GM18909 (cell line): ENCODE results near the gene GABRA5.

Source experiments
- ATAC-seq: cut with Tn5 transposase; IDR thresholded peaks from one replicate; pipeline ENCODE4 v1.9.1; 2021; ENCODE audit warnings: mild to moderate bottlenecking; ENCODE audit not compliant: unreplicated experiment, poor library complexity

GABRA5 gene

GRCh38 chr15:26901041-26901440, 34.2 kb downstream of the GABRA5 start:
- ATAC-seq, result no peak

- ATAC-seq, result no peak
Measured at GRCh38 chr15:26910715-26911114, 43.9 kb downstream of the GABRA5 start.

- ATAC-seq, result no peak
Measured at GRCh38 chr15:26921433-26921832, 54.6 kb downstream of the GABRA5 start.

- ATAC-seq, result no peak
Measured at GRCh38 chr15:26926081-26926480, 59.2 kb downstream of the GABRA5 start.

GRCh38 chr15:26928051-26928450, 61.2 kb downstream of the GABRA5 start:
- no peak for ATAC-seq

- ATAC-seq, result no peak
Measured at GRCh38 chr15:26929588-26929987, 62.7 kb downstream of the GABRA5 start.

DNA sequence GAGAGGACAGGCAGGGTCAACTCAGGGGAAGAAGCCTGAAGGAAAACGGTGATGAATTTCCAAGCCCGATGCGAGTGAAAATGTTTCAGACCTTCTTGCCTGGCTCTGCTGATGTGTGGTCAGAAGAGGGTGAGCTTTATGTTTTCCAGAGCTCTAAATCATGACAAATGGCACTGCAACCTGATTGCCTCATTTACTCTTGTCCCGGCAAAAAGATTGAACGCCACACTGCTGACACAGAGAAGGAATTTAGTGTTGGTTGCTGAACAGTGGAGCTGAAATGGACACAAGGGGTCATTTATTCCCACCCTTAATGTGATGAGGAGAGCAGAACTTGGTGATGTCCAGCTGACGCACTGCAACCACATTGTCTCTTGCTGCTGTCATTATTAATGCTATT, 68.0 kb downstream of the GABRA5 start:
- ATAC-seq, result no peak

GRCh38 chr15:26935322-26935721, 68.5 kb downstream of the GABRA5 start:
- no peak for ATAC-seq

- ATAC-seq, result no peak
Measured at GRCh38 chr15:26936502-26936901, 69.6 kb downstream of the GABRA5 start.

GRCh38 chr15:26937134-26937533, 70.3 kb downstream of the GABRA5 start:
- ATAC-seq, result no peak

- no peak for ATAC-seq
Measured at GRCh38 chr15:26939398-26939797, 72.5 kb downstream of the GABRA5 start.

- ATAC-seq, result no peak
Measured at GRCh38 chr15:26941489-26941888, 74.6 kb downstream of the GABRA5 start.

DNA sequence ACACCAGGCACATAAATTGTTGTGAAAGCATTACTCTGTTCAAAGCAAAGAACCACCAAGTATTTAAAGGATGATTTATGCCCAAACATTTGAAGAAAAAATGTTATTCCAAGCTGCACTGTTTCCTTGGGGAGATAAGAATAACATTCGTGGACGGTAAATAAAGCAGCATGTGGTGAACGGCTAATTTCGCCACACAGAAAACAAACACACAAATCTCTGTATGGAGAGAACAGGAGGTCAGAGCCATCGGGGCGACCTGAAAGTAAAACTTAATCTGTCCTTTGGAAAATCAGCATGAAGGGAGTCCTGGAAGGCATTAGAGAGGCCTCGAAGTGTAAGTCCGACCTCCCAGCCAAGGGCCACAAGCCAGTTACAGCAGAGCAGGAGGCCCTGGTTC, 77.0 kb downstream of the GABRA5 start:
- no peak for ATAC-seq

GRCh38 chr15:26945046-26945445, 78.2 kb downstream of the GABRA5 start:
- ATAC-seq, result no peak

GRCh38 chr15:26950001-26950400, 83.1 kb downstream of the GABRA5 start:
- ATAC-seq, result no peak

- ATAC-seq, result no peak
Measured at GRCh38 chr15:26954403-26954802, 87.5 kb downstream of the GABRA5 start.

DNA sequence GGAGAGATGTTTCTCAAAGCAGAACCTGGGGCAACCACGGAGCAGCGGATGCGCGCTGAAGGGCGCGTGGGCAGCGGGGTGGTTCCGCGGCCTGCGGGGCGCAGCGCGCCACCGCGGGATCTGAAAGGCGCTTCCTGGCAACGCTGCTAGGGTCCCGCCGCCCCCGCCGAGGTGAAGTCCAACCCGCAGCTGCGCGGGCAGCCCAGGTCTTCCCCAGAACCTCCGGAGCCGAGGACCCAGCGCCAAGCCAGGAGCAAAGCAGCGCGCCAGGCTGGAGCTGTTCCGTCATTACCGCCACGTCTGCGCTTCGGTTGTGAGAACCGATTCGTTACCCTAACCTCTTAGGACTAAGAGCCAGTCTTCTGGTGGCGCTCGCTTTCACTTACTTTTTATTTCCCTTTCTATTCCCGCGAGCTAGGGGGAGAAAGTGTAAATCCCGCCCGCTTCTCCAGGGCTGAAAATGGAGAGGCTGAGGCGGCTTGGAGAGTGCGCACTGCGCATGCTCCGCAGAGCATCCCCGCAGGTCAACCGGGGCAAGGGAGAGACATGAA, 100.9 kb downstream of the GABRA5 start:
- ATAC-seq, result no peak

DNA sequence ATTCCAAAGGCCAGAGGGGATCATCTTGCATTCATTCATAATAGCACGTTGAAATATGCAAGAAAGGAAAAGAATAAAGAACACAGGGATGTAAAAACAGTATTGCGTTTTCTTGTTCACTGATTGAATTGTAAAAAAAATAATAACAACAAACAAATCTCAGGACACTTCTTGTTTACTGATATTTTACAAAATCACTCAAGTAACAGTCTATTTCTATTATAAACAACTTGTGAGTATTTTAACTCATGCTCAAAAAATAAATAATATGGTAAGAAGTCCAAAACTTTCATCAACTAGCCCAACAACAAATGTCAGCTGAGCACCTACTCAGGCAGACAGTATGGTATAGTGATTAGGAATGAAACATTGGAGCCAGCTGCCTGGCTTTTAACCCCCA, 101.9 kb downstream of the GABRA5 start:
- ATAC-seq, result no peak

DNA sequence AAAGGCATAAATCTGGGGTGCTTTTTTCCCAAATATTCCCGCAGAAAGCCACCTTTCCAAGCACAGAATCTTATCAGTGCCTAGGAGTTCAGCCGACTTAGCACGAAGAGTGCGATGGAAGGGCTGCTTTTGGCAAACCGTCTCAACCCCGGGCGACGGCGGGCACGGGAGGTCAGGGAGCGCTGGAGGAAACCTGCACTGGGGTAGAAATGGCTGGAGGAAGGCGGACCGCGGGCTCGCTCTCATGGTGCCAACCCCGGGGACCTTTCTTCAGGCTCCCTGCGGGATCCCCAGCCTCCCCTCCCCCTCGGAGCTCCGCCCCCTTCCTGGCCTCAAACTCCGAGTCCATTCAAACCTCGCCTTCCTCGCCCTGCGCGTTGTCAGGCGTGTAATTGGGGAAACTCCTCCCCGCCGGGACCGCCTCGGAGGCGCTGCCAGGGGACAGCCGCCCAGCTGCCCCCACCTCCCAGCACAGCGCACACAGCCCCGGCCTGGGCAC, 103.9 kb downstream of the GABRA5 start, which contains the start of gene GABRG3:
Gene GABRG3 (plus strand): TSS at position 470 of the 499 bp plus-strand sequence.
- ATAC-seq, result no peak

GRCh38 chr15:26971271-26972018, 104.6 kb downstream of the GABRA5 start:
- no peak for ATAC-seq

- no peak for ATAC-seq
Measured at GRCh38 chr15:26972636-26973035, 105.8 kb downstream of the GABRA5 start.
